Stimulated activated CD4-positive, alpha-beta T cell treated with anti-CD3 and anti-CD28 coated beads, Interleukin-15, amount 100 ng/mL, for 48 hours (primary cell): ENCODE results near the gene DLG3.
"Not testable (repeated sequence)": the region's sequence is repeated elsewhere in the genome, so short reads cannot be mapped to it uniquely, and the experiment has no call there.

ENCODE experiments used
- DNase-seq, 2 donors: peaks; one replicate each; pipeline ENCODE4 v3.0.0-alpha.2; 2020; ENCODE audit warnings: low read depth in 2 of 2

The DLG3 gene

GRCh38 chrX:70476934-70477733 is 32.5 kb downstream of the DLG3 start:
- no peak for DNase-seq

GRCh38 chrX:70477734-70478075 is 33.1 kb downstream of the DLG3 start:
- no peak for DNase-seq

- DNase-seq, result no peak
Observed at GRCh38 chrX:70478526-70479245, 34.1 kb downstream of the DLG3 start.

- no peak for DNase-seq
Observed at GRCh38 chrX:70479247-70479921, 34.7 kb downstream of the DLG3 start.

GRCh38 chrX:70479922-70480659 is 35.5 kb downstream of the DLG3 start:
- no peak for DNase-seq

GRCh38 chrX:70480660-70481018 is 36.0 kb downstream of the DLG3 start:
- DNase-seq, result no peak

GRCh38 chrX:70481471-70482270 is 37.0 kb downstream of the DLG3 start:
- no peak for DNase-seq

- DNase-seq, result no peak
Observed at GRCh38 chrX:70482300-70482699, 37.7 kb downstream of the DLG3 start.

GRCh38 chrX:70485466-70485865 is 40.8 kb downstream of the DLG3 start:
- no peak for DNase-seq

GRCh38 chrX:70488856-70489255 is 44.2 kb downstream of the DLG3 start:
- DNase-seq, result no peak

- peak in 1 of 2 donors; percentile 16 for DNase-seq
Observed at GRCh38 chrX:70494441-70494840, 49.8 kb downstream of the DLG3 start.

- DNase-seq, result no peak
Observed at GRCh38 chrX:70496491-70496890, 51.9 kb downstream of the DLG3 start.

GRCh38 chrX:70497026-70497425 is 52.4 kb downstream of the DLG3 start:
- DNase-seq, result no peak

GRCh38 chrX:70498129-70498528 is 53.5 kb downstream of the DLG3 start:
- DNase-seq, result no peak

- no peak for DNase-seq
Observed at GRCh38 chrX:70500826-70501225, 56.2 kb downstream of the DLG3 start.

- peak; percentile 10 to 14 for DNase-seq
Observed at GRCh38 chrX:70504772-70505450, 60.3 kb downstream of the DLG3 start.

- DNase-seq, result no peak
Observed at GRCh38 chrX:70505451-70505841, 60.8 kb downstream of the DLG3 start.

GRCh38 chrX:70508296-70508911 is 63.8 kb downstream of the DLG3 start:
- peak in 1 of 2 donors; percentile 14 for DNase-seq

- DNase-seq, result no peak
Observed at GRCh38 chrX:70509078-70509477, 64.4 kb downstream of the DLG3 start.

GRCh38 chrX:70515270-70515669 is 70.6 kb downstream of the DLG3 start:
- not testable (repeated sequence) for DNase-seq
